NCI-H748 (cell line): Measurements from ENCODE around the gene PPP1R27.

ENCODE experiments used
- DNase-seq: peaks from one replicate; lab custom pipeline; 2025; ENCODE audit not compliant: unreplicated experiment; lab: John Stamatoyannopoulos, UW

Gene PPP1R27

GRCh38 chr17:81805707-81806460 is 29.0 kb downstream of the PPP1R27 start:
- no peak for DNase-seq

DNA sequence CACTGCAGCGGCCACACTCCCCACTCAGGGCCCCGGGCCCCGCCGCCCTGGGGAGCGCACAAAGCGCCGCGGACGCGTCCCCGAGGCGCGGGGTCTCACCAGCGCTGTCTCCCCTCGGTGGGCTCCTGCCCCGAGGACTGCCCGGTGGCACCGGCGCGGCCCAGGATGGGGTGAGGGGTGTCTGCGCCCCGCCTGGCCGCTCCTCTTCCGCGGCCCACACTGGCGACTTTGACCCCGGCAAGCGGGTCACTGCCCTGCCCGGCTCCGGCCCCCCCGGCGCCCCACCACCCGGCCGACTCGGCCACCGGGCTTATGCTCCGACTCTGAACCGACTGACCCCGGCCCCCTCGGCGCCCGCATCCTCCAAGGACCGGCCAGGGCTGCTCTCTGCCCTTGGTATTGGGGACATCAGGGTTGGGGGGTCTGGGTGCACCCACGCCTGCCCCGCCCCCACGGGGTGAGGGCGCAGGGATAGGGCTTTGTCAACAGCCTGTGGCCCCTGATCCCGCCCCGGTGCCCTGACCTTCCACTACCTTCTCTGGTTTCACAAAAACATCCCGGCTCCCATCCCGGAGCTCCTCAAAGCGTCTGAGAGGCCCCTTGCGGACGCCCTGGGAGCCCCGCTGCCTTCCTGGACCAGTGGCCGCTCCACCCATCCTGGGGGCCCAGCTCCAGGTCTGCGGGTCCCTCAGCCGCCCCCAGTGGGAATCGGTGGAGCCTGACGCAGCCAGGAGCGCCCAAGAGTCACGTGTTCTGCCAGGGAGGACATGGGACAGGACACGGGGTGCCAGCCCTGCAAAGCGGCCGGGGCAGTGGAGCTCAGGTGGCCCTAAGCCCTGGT is 30.1 kb downstream of the PPP1R27 start:
- DNase-seq = no peak

DNA sequence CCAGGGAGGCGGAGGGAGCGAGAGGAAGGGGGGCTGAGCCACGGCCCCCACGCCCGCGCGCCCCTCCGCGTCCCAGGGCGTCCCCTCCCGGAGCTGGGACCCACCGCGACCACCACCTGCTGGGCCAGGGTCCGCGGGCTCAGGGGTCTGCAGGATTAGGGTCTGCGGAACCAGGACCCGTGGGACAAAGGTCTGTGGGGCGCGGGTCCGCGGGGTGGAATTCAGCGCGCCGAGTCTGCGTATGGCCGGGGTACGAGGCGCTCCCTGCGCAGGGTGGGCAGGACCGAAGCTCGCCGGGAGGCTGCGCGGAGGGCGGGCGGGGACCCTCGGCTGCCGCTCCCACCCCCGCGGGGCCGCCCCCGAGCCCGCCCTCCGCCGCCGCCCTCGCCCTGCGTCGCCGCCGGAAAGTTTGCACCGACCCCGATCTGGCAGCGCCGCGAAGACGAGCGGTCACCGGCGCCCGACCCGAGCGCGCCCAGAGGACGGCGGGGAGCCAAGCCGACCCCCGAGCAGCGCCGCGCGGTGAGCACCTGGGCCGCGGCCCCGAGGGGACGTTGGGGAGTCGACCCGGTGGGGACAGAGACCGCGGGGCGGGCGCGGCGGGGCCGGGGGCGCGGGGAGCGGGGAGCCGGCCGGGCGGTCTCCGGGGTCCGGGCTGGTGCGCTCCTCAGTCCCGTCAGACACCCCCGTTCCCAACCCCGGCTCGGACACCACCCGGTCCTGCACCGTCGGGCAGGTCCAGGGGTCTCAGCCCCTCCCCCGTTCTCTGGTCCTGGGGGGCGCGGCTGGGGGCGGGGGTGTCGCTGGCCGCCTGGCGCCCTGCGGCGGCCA is 30.9 kb downstream of the PPP1R27 start, which contains the start of gene GCGR:
Gene GCGR (plus strand): TSS at position 423 of the 831 bp plus-strand sequence. CDS start 4,869 bp downstream, outside the sequence.
- DNase-seq = no peak

GRCh38 chr17:81802856-81803643 is 31.8 kb downstream of the PPP1R27 start:
- no peak for DNase-seq

DNA sequence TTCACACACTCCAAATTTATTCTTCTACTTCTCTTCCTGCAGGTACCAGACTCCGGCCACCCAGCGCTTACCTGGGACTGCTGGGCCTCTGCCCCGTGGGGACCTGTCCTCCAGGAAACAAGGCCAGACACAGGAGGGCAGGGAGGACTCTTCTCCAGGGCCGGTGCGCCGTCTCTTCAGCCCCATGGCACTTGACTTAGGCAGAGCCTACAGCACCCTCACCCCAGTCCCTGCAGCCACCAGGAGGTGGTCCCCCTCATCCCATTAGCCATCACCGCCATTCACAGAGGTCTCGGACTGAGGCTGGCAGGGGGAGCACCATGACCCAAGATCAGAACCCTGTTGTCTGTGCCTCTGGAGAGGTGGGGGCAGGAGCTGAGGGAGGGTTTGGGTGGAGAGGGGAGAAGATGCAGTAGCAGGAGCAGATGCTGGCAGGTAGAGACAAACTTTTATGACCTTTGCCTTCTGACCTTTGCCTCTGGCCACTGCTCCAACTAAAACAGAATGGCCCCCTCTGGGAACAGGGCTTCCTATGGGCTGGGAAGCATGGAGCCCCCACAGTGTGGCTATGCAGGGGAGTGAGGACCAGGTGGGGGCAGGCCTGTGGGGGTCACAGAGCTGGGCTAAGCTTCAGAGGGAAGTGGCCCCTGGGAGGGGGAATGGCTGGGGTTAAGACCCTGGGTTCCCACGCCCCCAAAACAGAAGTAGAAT is 32.6 kb downstream of the PPP1R27 start:
- no peak for DNase-seq

GRCh38 chr17:81801327-81801726 is 33.5 kb downstream of the PPP1R27 start:
- no peak for DNase-seq

DNA sequence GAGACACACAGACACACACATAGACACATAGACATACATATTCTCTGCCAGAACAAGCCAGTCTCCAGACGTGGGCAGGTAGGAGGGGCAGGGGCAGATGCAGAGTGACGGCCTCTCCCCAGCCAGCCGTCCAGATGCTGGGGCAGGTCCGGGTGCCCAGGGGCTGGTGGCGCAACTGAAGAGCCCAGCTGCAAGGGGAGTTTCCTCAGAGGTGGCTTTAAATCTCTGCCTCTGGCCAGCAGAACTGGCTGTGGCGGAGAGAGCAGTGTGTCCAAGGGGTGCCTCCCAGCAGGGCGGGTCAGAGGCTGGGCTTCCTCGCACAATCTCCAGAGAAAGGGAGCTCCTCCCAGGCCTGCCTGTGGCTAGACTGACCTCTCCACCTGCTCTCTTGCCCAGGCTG is 40.3 kb downstream of the PPP1R27 start:
- DNase-seq = no peak

DNA sequence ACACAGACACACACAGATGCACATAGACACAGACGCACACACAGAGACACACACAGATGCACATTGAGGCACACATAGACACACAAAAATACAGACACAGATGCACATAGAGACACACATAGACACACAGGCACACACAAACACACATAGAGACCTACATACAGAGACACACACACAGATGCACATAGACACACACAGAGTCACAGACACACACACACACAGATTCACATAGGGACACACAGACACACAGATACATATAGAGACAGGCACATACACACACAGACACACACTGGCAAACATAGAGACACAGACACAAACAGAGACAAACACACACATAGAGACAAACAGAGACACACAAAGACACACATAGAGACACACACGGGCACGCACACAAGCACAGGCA is 40.8 kb downstream of the PPP1R27 start:
- no peak for DNase-seq

- no peak for DNase-seq
Measured at GRCh38 chr17:81792675-81793615, 41.9 kb downstream of the PPP1R27 start.
